PFSK-1 (cell line): ENCODE data around the gene MYT1.

Experiments
- FOXP2 ChIP-seq: optimal IDR thresholded peaks from 2 replicates; pipeline ENCODE3; 2011; ENCODE audit warnings: borderline replicate concordance, control low read depth, inconsistent platforms; ENCODE audit not compliant: insufficient read depth; ENCODE audit errors: extremely low read length, extremely low read depth
- POLR2AphosphoS5 ChIP-seq: IDR thresholded peaks from 2 replicates; pipeline ENCODE4 v1.6.1; 2012; ENCODE audit warnings: low read depth, mild to moderate bottlenecking, control low read depth, low read length, moderate library complexity
- REST ChIP-seq, 2 experiments: IDR thresholded peaks; 2 replicates each; pipeline versions ENCODE4 v1.6.1 to v1.8.0; 2011 to 2012; ENCODE audit warnings: low read depth in 2 of 2, low read length in 2 of 2, control low read depth in 1 of 2, inconsistent platforms in 1 of 2, mild to moderate bottlenecking in 1 of 2, moderate library complexity in 1 of 2; ENCODE audit not compliant: insufficient read depth in 1 of 2
- SIN3A ChIP-seq: IDR thresholded peaks from 2 replicates; pipeline ENCODE4 v1.6.1; 2012; ENCODE audit warnings: mild to moderate bottlenecking, low read length, moderate library complexity, borderline replicate concordance; ENCODE audit not compliant: insufficient read depth
- TAF1 ChIP-seq: IDR thresholded peaks from 2 replicates; pipeline ENCODE4 v1.6.1; 2012; ENCODE audit warnings: low read length, control low read depth, borderline replicate concordance; ENCODE audit not compliant: insufficient read depth

Gene MYT1

GRCh38 chr20:64244281-64244805 lies 80.1 kb downstream of the MYT1 start:
- TF ChIP-seq POLR2AphosphoS5 (no peak), REST (IDR thresholded peaks at IDR 0.05; ENCODE audit: insufficient read depth in 1 of 2, low read depth in 2 of 2, low read length in 2 of 2) (no peak), SIN3A (no peak), TAF1 (no peak), FOXP2 (no peak)

GRCh38 chr20:64244870-64245603 lies 80.8 kb downstream of the MYT1 start:
- TF ChIP-seq FOXP2 (no peak), POLR2AphosphoS5 (no peak), TAF1 (no peak), SIN3A (no peak), REST (IDR thresholded peaks at IDR 0.05; ENCODE audit: insufficient read depth in 1 of 2, low read depth in 2 of 2, low read length in 2 of 2) (no peak)

- TF ChIP-seq TAF1 (no peak), POLR2AphosphoS5 (no peak), FOXP2 (no peak)
These were observed 81.7 kb downstream of the MYT1 start for GRCh38 chr20:64245746-64246595.

DNA sequence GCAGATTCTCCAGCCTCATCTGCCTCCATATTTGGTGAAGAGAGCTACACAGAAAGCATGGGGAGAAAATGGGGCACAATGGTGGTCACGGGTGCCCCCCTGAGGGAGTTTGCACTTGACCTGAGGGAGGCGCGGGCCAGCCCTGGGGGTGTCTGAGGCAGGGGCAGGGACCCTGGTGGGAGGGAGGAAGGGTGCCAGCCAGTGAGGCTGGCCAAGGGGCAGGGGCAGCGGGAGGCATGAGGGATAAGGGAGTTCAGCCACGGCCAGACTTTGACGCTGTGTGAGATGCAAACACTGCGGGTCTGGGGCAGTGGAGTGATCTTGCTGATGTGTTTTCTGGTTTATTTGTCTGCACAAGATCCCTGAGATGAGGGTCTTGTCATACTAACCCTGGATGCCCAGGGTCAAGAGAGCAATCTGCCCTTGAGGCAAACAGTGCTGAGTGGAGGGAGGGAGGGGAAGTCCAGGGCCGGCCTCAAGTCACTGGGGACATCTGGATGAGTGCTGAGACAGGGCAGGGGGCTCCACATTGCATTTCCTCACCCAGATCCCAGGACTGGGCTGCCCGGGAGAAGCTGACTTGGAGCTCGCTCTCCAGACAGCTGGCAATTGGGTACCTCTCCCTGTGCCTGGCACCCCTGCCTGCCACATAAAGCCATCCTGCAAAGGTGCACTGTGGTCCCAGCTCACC lies 82.5 kb downstream of the MYT1 start:
- TF ChIP-seq FOXP2 (no peak), TAF1 (no peak), REST (IDR thresholded peaks at IDR 0.05; ENCODE audit: insufficient read depth in 1 of 2, low read depth in 2 of 2, low read length in 2 of 2) (no peak), POLR2AphosphoS5 (no peak), SIN3A (no peak)

DNA sequence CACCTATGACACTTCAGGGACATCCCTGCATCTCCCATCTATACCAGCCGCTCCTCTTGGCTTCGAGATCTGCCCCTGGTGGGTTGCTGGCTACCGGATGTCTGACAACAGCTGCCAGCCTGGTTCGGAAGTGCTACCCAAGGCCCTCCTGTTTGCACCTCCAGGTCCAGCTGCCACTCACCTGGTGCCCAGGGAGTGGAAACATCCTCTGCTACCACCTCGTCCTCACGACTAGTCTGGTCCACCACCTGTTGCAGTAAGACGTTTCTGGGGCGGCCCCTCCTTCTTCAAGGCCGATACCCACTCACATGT lies 83.0 kb downstream of the MYT1 start:
- TF ChIP-seq FOXP2 (no peak), SIN3A (no peak), TAF1 (no peak), REST (IDR thresholded peaks at IDR 0.05; ENCODE audit: insufficient read depth in 1 of 2, low read depth in 2 of 2, low read length in 2 of 2) (no peak), POLR2AphosphoS5 (no peak)
